ENCODE data around the gene SCN4A. TPM values are rescaled to one million over a fixed set of nuclear protein-coding genes. Genes with fewer than 3 reads are reported as not detected.

SCN4A gene
- total RNA-seq, 1 experiment from 2014 or later: not detected

- no peaks in the 10 kb centered on the region for H4K20me1 ChIP-seq (ENCODE audit: low read length)
- TF ChIP-seq EZH2phosphoT487 (IDR thresholded peaks at IDR 0.05; ENCODE audit: borderline replicate concordance, low read length) (no peak), EZH2 (IDR thresholded peaks at IDR 0.05; ENCODE audit: low read length, unreplicated experiment) (no peak)
- ChIA-PET POLR2A (ENCODE audit: unreplicated experiment) (interaction anchor here (0.6 kb wide), 2 partner anchors 78 to 298 kb away, joined by 3 to 6 read pairs; no protein-coding TSS in a partner anchor), CTCF (interaction anchor here (0.7 kb wide), 1 partner anchor 133 kb away, joined by 3 read pairs; no protein-coding TSS in a partner anchor)
- no peak for DNase-seq
- H3K9me3 ChIP-seq (ENCODE audit: low read length): no peaks in the 10 kb centered on the region
- no peak overlapping the region for H3K4me2 ChIP-seq (ENCODE audit: low read length)
- no peak for ATAC-seq
- H2AFZ ChIP-seq (ENCODE audit: low read length): no peak overlapping the region
- H3K9me2 ChIP-seq (replicated peaks; ENCODE audit: low read length): no peaks in the 10 kb centered on the region
- H3F3A ChIP-seq (ENCODE audit: low read length, unreplicated experiment): no peaks in the 10 kb centered on the region
- BruUV-seq (replicated peaks): no TSS peak
- H3K4me3 ChIP-seq (ENCODE audit: low read length): no peak overlapping the region
- H3K27ac ChIP-seq (ENCODE audit: low read length): no peak overlapping the region
- H3K36me3 ChIP-seq (ENCODE audit: low read depth, low read length): no peaks in the 10 kb centered on the region
- H3K4me1 ChIP-seq (ENCODE audit: insufficient read depth, low read length): peaks cover 2% of the 10 kb centered on the region; the same call in 1 of the 2 replicates
- H3K27me3 ChIP-seq (ENCODE audit: low read length): 0 out of 2 replicates have a peak, but pooled peaks cover 4% of the 10 kb centered on the region
- H3K9ac ChIP-seq (ENCODE audit: low read length): no peak overlapping the region
- intact Hi-C loops (cut with micrococcal nuclease): no loop called here
- H3K79me2 ChIP-seq (ENCODE audit: low read length): no peaks in the 10 kb centered on the region
These were observed 27.2 kb upstream of the SCN4A start for GRCh38 chr17:63999680-64000531.

- DNase-seq (no peak), ATAC-seq (no peak; the same call in 1 of the 2 replicates)
- Histone ChIP-seq H3K4me3 (ENCODE audit: low read length) (peak overlapping the region; percentile 75), H3F3A (ENCODE audit: low read length, unreplicated experiment) (no peaks in the 10 kb centered on the region), H3K36me3 (ENCODE audit: low read depth, low read length) (no peaks in the 10 kb centered on the region), H3K27me3 (ENCODE audit: low read length) (0 out of 2 replicates have a peak, but pooled peaks cover 5% of the 10 kb centered on the region), H4K20me1 (ENCODE audit: low read length) (no peaks in the 10 kb centered on the region), H3K9me3 (ENCODE audit: low read length) (no peaks in the 10 kb centered on the region), H3K4me1 (ENCODE audit: insufficient read depth, low read length) (no peaks in the 10 kb centered on the region), H3K27ac (ENCODE audit: low read length) (no peak overlapping the region), H2AFZ (ENCODE audit: low read length) (peak overlapping the region; percentile 94), H3K4me2 (ENCODE audit: low read length) (peak overlapping the region; percentile 89), H3K9ac (ENCODE audit: low read length) (0 out of 2 replicates have a peak overlapping the region, but pooled peaks have one; percentile 18), H3K9me2 (replicated peaks; ENCODE audit: low read length) (no peaks in the 10 kb centered on the region), H3K79me2 (ENCODE audit: low read length) (no peaks in the 10 kb centered on the region)
- ChIA-PET CTCF (interaction anchor here (0.5 kb wide), 1 partner anchor 288 kb away, joined by 3 read pairs; no protein-coding TSS in a partner anchor), POLR2A (ENCODE audit: unreplicated experiment) (interaction anchor here (0.6 kb wide), 2 partner anchors 14 to 77 kb away, joined by 3 to 4 read pairs; no protein-coding TSS in a partner anchor)
- intact Hi-C loops (cut with micrococcal nuclease): no loop called here
- no TSS peak for BruUV-seq (replicated peaks)
- no peak for TF ChIP-seq EZH2 (IDR thresholded peaks at IDR 0.05; ENCODE audit: low read length, unreplicated experiment)
- TF ChIP-seq EZH2phosphoT487 (IDR thresholded peaks at IDR 0.05; ENCODE audit: borderline replicate concordance, low read length): no peak
- TF ChIP-seq CTCF (conservative IDR thresholded peaks at IDR 0.05; ENCODE audit: low read depth, low read length): no peak
These were observed 26.3 kb upstream of the SCN4A start for GRCh38 chr17:63998721-63999679.

Data from PC-3 (cell line).